ENCODE data around the gene C1QTNF3. TPM values are rescaled to one million over a fixed set of nuclear protein-coding genes. Genes with fewer than 3 reads are reported as not detected.

The C1QTNF3 gene
- total RNA-seq, 2 donors from 2014 or later: 1.6 to 8.2 TPM

- H3K9me3 ChIP-seq: no peaks in the 10 kb centered on the region
Measured at GRCh38 chr5:33984178-33984577, 58.8 kb downstream of the C1QTNF3 start.

GRCh38 chr5:33981408-33982162 lies 61.4 kb downstream of the C1QTNF3 start:
- Histone ChIP-seq H3K27ac (no peak overlapping the region), H3K4me1 (replicated peaks) (no peaks in the 10 kb centered on the region), H3K36me3 (no peaks in the 10 kb centered on the region), H3K4me3 (no peak overlapping the region), H3K27me3 (replicated peaks; ENCODE audit: insufficient read depth) (no peaks in the 10 kb centered on the region), H3K9me3 (no peaks in the 10 kb centered on the region)
- intact Hi-C loops (cut with DNase I): no loop called here
- DNase-seq (ENCODE audit: low spot score): no peak
- 82% methylated on average over 8 of the region's 8 CpGs for WGBS
- TF ChIP-seq POLR2A (IDR thresholded peaks at IDR 0.05) (no peak), POLR2AphosphoS5 (IDR thresholded peaks at IDR 0.05) (no peak), CTCF (IDR thresholded peaks at IDR 0.05) (no peak)

More at GRCh38 chr5:33984178-33984577, 58.8 kb downstream of the C1QTNF3 start:
- TF ChIP-seq CTCF (IDR thresholded peaks at IDR 0.05) (no peak), POLR2AphosphoS5 (IDR thresholded peaks at IDR 0.05) (no peak), POLR2A (IDR thresholded peaks at IDR 0.05) (no peak)
- 94% methylated on average over 15 of the region's 15 CpGs for WGBS
- H3K27ac ChIP-seq: no peak overlapping the region
- intact Hi-C loops (cut with DNase I): no loop called here
- H3K27me3 ChIP-seq (replicated peaks; ENCODE audit: insufficient read depth): no peaks in the 10 kb centered on the region
- H3K4me3 ChIP-seq: no peak overlapping the region
- no peak for DNase-seq (ENCODE audit: low spot score)
- H3K36me3 ChIP-seq: no peaks in the 10 kb centered on the region
- no peaks in the 10 kb centered on the region for H3K4me1 ChIP-seq (replicated peaks)

- H3K9me3 ChIP-seq: no peaks in the 10 kb centered on the region
- intact Hi-C loops (cut with DNase I): no loop called here
- no peak overlapping the region for H3K4me3 ChIP-seq
- no peaks in the 10 kb centered on the region for H3K4me1 ChIP-seq (replicated peaks)
- no peaks in the 10 kb centered on the region for H3K27me3 ChIP-seq (replicated peaks; ENCODE audit: insufficient read depth)
- no peak for DNase-seq (ENCODE audit: low spot score)
- TF ChIP-seq POLR2A (IDR thresholded peaks at IDR 0.05): no peak
- no peak for TF ChIP-seq CTCF (IDR thresholded peaks at IDR 0.05)
- TF ChIP-seq POLR2AphosphoS5 (IDR thresholded peaks at IDR 0.05): no peak
- whole genome bisulfite sequencing: 91% methylated on average over 3 of the region's 3 CpGs
- no peaks in the 10 kb centered on the region for H3K36me3 ChIP-seq
- H3K27ac ChIP-seq: no peak overlapping the region
Measured at GRCh38 chr5:33980030-33980429, 63.0 kb downstream of the C1QTNF3 start.

- no peaks in the 10 kb centered on the region for H3K27me3 ChIP-seq (replicated peaks; ENCODE audit: insufficient read depth)
- H3K36me3 ChIP-seq: no peaks in the 10 kb centered on the region
- TF ChIP-seq CTCF (IDR thresholded peaks at IDR 0.05) (no peak), POLR2A (IDR thresholded peaks at IDR 0.05) (no peak), POLR2AphosphoS5 (IDR thresholded peaks at IDR 0.05) (no peak)
- intact Hi-C loops (cut with DNase I): loop anchor here (10.0 kb wide), 1 partner anchor 544 kb away; no protein-coding TSS in a partner anchor
- no peak for DNase-seq (ENCODE audit: low spot score)
- no peaks in the 10 kb centered on the region for H3K9me3 ChIP-seq
- no peaks in the 10 kb centered on the region for H3K4me1 ChIP-seq (replicated peaks)
- WGBS: 81% methylated on average over 1 of the region's 1 CpG
- H3K4me3 ChIP-seq: no peak overlapping the region
- H3K27ac ChIP-seq: no peak overlapping the region
Measured at GRCh38 chr5:33978306-33978705, 64.7 kb downstream of the C1QTNF3 start.

GRCh38 chr5:33976307-33976706 lies 66.7 kb downstream of the C1QTNF3 start:
- DNase-seq (ENCODE audit: low spot score): no peak
- H3K36me3 ChIP-seq: no peaks in the 10 kb centered on the region
- no peaks in the 10 kb centered on the region for H3K27me3 ChIP-seq (replicated peaks; ENCODE audit: insufficient read depth)
- H3K4me3 ChIP-seq: no peak overlapping the region
- H3K27ac ChIP-seq: no peak overlapping the region
- no peaks in the 10 kb centered on the region for H3K9me3 ChIP-seq
- 44% methylated on average over 1 of the region's 1 CpG for WGBS
- TF ChIP-seq POLR2AphosphoS5 (IDR thresholded peaks at IDR 0.05): no peak
- TF ChIP-seq POLR2A (IDR thresholded peaks at IDR 0.05): no peak
- no peak for TF ChIP-seq CTCF (IDR thresholded peaks at IDR 0.05)
- intact Hi-C loops (cut with DNase I): loop anchor here (10.0 kb wide), 1 partner anchor 542 kb away; no protein-coding TSS in a partner anchor
- H3K4me1 ChIP-seq (replicated peaks): no peaks in the 10 kb centered on the region
